Measurements from ENCODE around the gene CHD5. TPM values are rescaled to one million over a fixed set of nuclear protein-coding genes. Genes with fewer than 3 reads are reported as not detected.
A peak's percentile ranks its signal among the peaks of the same experiment; 100 is the strongest.

CHD5 gene
- total RNA-seq, 1 experiment from 2014 or later, result 0.08 TPM

DNA sequence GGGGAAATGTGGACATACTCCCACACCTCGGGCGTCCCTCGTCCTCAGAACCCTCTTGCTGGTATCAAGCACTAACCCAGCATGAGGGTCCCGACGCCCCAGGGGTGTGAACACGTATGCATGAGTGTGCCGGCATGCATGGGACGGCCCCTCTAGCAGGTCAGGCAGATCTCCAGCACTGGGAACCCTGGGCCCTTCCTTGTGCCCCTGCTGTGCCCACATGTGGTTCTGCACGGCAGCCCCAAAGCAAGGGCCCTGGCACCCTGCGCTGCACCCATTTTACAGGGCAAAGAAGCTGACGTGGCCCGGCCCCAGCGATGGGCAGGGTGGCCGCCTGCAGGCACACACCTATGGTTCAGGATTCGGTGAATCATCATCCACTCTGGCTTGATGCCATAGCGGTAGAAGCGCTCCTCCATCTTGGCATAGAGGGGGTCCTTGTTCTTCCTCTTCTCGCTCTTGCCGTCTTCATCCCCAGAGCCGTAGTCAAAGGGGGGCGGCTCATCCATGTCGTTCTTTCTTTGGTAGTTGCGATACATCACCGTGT, 34.2 kb downstream of the CHD5 start:
- DNase-seq (ENCODE audit: low read depth, low spot score), result no peak
- in situ Hi-C loops (cut with HindIII; ENCODE audit: low pct_unique_long_range_greater_than_20kb, low sequenced_read_pairs), result no loop called here

DNA sequence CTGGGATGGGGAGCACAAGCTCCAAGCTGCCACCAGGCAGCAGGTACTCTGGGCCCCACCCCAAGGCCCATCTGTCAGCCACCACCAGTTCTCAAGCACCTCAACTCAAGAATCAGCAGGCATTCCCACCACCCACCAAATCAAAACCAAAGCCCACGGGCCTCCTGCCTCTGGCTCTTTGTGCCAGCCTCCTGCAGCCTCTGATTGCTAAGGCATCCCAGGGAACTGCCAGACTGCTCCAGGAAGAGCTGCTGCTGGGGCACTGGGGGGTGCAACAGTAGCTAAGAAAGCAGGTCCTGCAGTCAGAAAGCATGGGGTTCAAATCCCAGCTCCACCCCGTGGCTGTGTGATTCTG, 34.7 kb downstream of the CHD5 start:
- in situ Hi-C loops (cut with HindIII; ENCODE audit: low pct_unique_long_range_greater_than_20kb, low sequenced_read_pairs), result no loop called here
- DNase-seq (ENCODE audit: low read depth, low spot score), result no peak

DNA sequence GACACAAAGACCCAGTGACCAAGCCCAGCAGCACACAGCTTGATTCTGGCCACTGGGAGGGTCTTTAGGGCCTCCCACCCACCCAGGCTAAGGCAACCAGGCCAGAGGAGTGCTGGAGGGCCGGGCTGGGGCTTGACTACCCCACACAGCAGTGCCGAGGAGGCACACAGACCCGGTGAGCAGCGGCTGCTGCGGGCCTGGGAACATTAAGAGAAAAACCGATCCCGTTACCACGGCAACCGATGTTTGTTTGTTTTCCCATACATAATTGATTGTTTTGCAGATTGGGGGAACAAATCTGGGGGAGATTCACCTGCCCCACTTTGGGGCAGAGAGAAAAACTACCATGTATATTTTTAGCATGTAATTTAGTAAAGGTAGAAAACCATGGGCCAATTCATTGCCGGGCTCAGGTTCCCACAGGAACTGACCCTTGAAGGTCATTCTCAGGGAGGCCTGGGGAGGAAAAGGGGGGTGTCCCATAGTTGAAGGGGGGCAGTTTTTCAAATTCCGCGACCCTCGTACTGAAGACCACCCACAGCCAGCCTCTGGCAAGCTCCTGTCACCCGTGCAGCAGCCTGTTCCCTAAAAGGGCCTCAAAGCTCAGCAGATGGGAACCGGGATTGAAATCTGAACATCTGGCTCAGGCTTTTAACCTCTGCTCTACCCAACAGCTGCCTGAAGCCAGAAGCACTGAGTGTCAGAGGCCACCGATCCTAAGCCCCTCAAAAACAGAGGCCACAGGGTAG, 35.3 kb downstream of the CHD5 start:
- DNase-seq (ENCODE audit: low read depth, low spot score), result no peak
- in situ Hi-C loops (cut with HindIII; ENCODE audit: low pct_unique_long_range_greater_than_20kb, low sequenced_read_pairs), result no loop called here

DNA sequence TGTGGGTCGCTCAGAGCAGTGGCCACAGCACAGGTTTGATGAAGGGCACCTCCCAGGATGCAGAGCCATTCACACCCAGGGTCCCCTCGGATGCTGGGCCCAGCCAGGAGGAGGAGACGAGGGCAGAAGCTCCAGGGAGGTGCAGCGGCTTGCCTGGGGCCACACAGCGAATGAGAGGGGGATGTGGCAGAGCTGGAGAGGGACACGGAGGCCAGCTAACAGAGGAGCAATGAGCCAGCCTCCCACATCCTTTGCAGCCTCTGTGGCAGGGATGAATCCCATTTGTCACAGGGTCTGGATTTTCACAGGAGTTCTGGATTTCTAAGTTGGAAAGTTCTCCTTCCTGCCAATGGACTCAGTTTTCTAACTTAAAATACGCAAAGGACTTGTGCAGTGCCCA, 35.9 kb downstream of the CHD5 start:
- DNase-seq (ENCODE audit: low read depth, low spot score), result no peak
- in situ Hi-C loops (cut with HindIII; ENCODE audit: low pct_unique_long_range_greater_than_20kb, low sequenced_read_pairs), result no loop called here

DNA sequence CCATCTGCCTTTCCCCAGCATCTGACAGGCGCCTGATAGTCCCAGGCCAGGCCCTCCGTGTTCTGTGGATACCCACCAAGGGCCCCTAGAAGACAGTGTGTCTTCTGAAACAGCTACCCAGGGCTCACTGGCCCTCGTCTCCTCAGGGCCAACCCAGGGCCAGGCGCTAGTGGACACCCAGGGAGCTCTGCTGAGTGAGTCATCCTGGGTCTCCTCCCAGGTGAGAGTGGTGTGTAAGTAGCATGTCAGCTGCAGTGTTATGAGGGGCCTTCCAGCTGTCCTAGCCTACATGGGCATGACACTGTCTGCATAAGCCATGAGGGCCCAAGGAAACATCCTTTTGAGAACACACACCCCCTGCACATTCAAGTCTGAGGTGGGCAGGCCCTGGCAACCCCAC, 36.7 kb downstream of the CHD5 start:
- no peak for DNase-seq (ENCODE audit: low read depth, low spot score)
- in situ Hi-C loops (cut with HindIII; ENCODE audit: low pct_unique_long_range_greater_than_20kb, low sequenced_read_pairs), result no loop called here

DNA sequence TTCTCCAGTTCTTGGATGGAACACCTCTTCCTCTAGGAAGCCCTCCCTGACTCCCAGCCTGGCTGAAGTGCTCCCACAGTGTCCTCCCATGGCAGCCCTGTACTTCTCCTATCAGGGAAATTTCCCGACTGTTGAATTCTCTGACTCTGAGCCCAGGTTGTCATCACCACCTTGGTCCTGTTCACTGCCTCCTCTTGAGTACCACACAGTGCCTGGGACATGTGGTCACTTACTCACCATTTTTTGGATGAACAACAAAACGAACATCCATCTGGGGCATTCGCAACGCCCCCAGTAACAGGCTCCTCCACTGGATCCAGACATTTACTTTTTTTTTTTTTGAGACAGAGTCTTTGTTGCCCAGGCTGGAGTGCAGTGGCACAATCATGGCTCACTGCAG, 37.4 kb downstream of the CHD5 start:
- in situ Hi-C loops (cut with HindIII; ENCODE audit: low pct_unique_long_range_greater_than_20kb, low sequenced_read_pairs), result no loop called here
- no peak for DNase-seq (ENCODE audit: low read depth, low spot score)

DNA sequence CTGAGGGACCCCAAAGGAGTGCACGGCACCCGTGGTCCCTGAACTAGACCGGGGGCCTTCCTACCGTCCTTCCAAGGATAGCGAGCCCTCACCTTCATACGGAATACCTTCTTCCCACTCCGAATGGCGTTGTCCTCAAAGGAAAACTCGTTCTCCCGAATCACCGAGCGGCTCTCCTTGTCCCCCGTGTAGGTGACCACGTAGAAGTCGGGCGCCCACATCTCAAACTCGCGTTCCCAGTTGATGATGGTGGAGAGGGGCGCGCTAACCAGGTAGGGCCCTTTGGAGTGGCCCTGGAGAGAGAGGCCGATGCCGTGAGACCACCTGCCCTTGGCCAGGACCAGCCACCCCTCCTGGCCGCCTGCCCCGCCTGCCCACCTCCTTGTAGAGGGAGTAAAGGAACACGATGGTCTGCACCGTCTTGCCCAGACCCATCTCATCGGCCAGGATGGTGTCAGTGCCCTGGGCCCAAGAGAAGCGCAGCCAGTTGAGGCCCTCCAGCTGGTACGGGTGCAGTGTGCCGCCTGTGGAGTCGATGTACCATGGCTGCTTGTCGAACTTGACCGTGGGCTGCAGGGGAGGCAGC, 38.0 kb downstream of the CHD5 start:
- DNase-seq (ENCODE audit: low read depth, low spot score), result no peak
- in situ Hi-C loops (cut with HindIII; ENCODE audit: low pct_unique_long_range_greater_than_20kb, low sequenced_read_pairs), result no loop called here

DNA sequence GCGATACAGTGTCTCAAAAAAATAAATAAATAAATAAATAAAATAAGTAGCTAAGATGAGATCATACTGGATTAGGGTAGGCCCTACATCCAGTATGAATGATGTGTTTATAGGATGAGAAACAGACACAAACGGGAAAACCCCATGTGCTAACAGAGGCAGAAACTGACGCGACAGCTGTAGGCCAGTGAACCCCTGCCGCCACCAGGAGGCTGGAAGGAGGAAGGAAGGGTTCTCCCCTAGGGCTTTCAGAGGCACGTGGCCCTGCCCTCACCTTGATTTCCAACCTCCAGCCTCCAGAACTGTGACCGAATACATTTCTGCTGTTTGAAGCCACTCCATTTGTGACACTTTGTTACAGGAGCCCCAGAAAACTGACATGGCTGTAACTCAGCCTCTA, 38.5 kb downstream of the CHD5 start:
- in situ Hi-C loops (cut with HindIII; ENCODE audit: low pct_unique_long_range_greater_than_20kb, low sequenced_read_pairs), result no loop called here
- peak; percentile 8 for DNase-seq (ENCODE audit: low read depth, low spot score)

DNA sequence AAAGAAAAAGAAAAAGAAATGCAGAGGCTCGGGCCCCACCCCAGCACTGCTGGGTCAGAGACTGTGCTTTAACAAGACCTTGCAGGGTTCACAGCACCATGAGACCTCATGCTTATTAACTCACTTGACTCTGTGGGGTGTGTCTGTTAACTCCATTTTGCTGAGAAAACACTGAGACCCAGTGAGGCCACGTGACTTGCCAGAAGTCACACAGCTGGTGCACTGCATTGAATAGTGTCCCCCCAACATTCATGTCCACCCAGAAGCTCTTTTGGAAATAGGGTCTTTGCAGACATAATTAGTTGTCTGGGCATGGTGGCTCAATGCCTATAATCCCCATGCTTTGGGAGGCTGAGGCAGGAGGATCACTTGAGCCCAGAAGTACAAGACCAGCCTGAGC, 39.7 kb downstream of the CHD5 start:
- DNase-seq (ENCODE audit: low read depth, low spot score), result no peak
- in situ Hi-C loops (cut with HindIII; ENCODE audit: low pct_unique_long_range_greater_than_20kb, low sequenced_read_pairs), result no loop called here

DNA sequence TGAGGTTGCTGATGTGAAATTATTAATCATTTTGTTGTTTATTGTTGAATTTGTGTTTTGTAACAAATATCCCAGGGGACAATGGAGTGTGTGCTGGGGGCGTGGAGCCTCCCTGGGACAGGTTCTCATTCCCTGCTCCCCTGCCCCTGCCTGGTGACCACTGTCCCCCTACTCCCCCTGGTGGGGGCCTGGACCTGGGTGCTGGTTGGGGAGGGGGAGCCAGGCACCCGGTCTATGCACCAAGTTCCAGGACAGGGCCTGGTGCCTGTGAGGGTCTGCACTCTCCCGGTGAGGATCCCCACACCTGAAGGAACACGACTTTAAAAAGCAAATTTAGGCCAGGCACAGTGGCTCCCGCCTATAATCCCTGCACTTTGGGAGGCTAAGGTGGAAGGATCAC, 42.4 kb downstream of the CHD5 start:
- in situ Hi-C loops (cut with HindIII; ENCODE audit: low pct_unique_long_range_greater_than_20kb, low sequenced_read_pairs), result no loop called here

DNA sequence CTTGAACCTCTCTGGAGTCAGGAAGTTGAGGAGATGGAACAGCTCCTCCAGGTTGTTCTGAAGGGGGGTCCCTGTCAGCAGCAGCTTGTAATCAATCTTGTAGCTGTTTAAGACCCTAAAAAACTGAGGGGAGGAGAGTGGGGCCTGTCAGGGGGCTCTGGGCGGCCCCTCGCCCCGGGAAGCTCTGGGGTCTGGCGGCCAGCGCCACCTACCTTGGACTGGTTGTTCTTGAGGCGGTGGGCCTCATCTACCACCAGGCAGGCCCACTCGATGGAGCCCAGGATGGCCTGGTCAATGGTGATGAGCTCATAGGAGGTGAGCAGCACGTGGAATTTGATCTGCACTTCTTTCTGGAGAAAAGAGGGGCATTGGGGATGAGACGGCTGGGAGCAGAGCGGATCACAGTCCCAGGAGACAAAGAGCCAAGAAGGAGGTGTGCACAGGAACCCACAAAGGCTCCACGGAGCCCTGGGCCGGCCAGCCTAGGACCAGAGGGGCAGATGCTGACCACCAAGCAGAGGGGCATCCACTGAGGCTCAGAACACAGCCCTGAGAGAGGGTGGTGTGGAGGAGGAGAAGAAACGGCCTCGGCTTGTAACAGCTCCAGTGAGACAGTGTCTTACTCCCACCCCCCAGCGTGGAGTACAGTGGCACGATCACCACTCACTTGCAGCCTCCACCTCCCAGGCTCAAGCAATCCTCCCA, 43.5 kb downstream of the CHD5 start:
- no peak for DNase-seq (ENCODE audit: low read depth, low spot score)
- in situ Hi-C loops (cut with HindIII; ENCODE audit: low pct_unique_long_range_greater_than_20kb, low sequenced_read_pairs), result no loop called here

More for the DNA sequence above, 42.4 kb downstream of the CHD5 start:
- DNase-seq (ENCODE audit: low read depth, low spot score), result no peak

DNA sequence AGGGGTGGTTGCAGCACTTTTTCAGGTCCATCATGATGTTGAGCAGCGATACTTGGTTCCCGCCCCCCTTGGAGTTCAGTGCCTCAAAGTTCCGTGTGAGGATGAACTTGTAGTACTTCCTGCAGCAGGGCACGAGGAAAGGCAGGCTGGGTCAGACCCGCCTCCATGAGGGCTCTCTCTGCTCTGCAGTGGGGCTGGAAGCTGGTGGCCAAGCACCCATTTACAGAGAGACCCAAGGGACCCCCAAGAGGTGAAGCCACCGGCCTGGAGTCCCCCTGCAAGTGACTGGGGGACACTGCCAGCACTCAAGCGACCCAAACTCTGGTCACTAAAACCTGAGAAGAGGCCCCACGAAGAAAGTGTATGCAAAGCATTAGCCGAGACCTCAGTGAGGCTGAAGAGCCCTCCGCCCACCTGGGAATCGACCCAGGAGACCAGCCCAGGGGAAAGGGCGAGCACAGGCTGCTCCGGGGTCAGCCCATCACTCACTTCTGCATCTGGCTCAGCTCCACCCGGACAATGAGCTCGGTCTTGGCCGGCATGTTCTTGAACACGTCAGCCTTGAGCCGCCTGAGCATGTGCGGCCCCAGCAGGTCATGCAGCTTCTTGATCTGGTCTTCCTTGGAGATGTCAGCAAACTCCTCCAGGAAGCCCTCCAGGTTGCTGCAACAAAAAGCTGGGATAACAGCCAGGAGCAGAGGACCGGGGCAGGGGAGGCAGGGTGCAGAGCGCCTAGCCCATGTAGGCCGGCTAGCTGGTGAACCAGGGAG, 45.2 kb downstream of the CHD5 start:
- no peak for DNase-seq (ENCODE audit: low read depth, low spot score)
- in situ Hi-C loops (cut with HindIII; ENCODE audit: low pct_unique_long_range_greater_than_20kb, low sequenced_read_pairs), result no loop called here

DNA sequence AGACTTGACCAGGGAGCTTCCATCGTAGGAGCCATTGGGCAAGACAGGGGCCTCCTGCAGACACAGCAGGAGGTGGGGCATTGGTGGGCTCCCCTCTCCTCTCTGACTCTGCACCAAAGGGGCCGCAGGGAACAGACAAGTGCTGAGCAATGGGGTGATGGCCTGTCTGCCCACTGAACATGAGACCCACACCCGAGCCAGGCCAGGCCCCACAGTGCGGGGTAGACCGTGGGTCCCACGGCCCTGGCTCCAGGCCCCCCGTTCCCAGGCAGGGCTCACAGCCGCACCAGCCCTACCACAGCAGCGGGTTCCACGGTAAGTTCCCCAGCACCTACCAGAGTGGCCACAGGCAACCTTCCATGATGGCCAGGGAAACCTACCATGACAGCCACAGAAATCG, 45.9 kb downstream of the CHD5 start:
- no peak for DNase-seq (ENCODE audit: low read depth, low spot score)
- in situ Hi-C loops (cut with HindIII; ENCODE audit: low pct_unique_long_range_greater_than_20kb, low sequenced_read_pairs), result no loop called here

DNA sequence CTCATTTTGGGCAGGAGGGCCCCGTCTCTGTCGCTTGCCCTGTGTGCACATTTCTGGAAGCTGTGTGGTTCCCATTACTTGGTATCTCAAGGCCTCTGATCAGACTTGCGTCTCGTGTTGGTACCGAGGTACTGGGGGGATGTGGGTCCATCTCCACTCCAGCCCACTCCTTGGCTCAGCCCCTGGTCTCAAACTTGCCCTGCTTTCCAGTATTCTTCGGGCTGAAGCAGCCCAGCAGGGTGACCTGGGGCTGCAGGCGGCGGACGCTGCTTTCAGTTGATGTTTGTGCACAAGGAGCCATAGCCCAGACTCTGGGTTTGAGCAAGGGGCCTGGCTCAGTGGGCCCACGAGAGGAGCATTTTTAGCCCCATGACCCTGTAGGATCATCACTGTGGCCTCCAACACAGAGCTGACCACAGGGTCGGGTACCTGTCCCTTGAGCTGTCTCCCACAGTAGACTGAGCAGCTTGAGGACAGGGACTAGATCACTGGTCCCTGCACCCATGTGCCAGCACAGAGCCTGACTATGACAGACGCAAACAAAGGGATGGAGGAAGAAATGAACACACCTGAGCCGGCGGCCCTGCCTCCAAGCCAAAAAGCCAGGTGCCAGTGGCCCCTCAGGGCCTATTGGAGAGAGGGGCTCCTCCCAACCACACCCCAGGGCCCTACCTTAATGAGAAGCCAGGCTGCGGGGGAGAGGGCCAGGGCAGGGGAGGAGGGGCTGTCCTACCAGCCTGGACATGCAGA, 46.8 kb downstream of the CHD5 start:
- in situ Hi-C loops (cut with HindIII; ENCODE audit: low pct_unique_long_range_greater_than_20kb, low sequenced_read_pairs), result no loop called here
- DNase-seq (ENCODE audit: low read depth, low spot score), result no peak

DNA sequence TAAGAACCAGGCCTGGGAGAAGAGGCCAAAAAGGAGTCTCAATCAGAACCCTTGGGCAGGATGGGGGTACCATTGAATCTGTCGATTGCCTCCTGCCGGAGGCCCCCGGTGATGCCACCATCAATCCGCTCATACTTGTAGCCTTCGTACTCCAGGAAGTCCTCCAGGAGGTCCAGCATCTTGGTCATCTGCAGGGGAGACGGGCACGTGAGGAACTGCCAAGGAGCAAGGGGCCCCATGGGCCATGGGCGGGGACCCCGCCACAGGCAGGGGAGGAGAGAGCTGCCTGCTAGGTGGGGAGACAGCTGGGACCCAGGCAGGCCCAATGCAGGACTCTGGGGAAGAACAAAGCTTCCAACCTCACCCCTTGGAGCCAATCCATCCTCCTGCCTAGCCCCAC, 48.6 kb downstream of the CHD5 start:
- DNase-seq (ENCODE audit: low read depth, low spot score), result no peak
- in situ Hi-C loops (cut with HindIII; ENCODE audit: low pct_unique_long_range_greater_than_20kb, low sequenced_read_pairs), result no loop called here

DNA sequence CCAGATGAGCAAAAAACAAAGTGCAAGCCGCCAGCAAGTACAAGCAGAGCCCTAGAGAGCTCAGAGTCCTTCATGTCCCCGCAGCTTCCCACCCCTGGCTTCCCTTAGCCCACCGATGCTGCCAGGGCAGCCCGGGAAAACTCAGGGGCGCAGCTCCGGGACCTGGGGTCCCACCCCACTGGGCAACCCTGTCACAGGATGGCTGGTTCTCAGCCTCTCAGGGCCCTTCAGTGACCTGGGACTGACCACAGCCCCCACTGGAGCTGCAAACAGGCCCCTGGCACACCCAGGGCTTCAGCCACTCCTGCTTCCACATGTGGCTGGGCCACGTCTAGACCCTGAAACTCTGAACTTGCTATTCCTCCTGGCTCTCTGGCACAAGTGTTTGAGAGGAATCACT, 49.5 kb downstream of the CHD5 start:
- in situ Hi-C loops (cut with HindIII; ENCODE audit: low pct_unique_long_range_greater_than_20kb, low sequenced_read_pairs), result no loop called here
- DNase-seq (ENCODE audit: low read depth, low spot score), result no peak

DNA sequence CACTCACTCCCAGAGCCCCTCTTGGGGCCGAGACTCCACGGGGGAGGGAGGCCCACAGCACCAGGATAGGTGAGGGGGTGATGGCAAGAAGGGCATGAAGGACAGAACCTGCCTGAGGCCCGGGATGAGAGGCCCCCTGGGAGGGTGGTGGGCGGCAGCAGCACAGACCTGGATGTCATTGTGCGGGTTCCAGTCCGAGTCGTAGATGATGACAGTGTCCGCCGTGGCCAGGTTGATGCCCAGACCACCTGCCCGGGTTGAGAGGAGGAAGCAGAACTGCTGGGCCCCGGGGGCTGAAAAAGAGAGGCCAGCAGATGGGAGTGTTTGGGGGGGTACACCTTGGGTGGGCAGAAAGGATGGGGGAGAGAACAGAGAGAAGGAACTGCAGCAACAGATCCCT, 50.1 kb downstream of the CHD5 start:
- in situ Hi-C loops (cut with HindIII; ENCODE audit: low pct_unique_long_range_greater_than_20kb, low sequenced_read_pairs), result no loop called here

DNA sequence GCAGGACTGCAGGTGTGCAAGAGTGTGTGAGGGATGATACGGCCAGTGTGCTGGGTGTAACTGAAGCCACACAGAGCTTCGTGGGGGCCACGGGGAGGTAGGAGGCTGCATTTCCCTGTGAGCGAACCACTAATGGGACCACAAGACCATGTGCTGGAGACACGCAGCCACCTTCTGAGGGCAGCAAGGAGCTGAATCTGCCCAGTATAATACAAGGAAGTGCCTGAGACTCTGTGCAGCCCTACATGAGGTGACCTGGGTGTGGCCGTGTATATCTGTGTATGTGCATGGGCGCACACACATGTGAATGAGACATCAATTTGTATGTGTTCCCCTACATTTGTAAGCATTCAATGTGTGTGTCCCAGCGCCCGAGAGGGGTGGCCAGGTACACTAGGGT, 50.8 kb downstream of the CHD5 start:
- in situ Hi-C loops (cut with HindIII; ENCODE audit: low pct_unique_long_range_greater_than_20kb, low sequenced_read_pairs), result no loop called here
- DNase-seq (ENCODE audit: low read depth, low spot score), result no peak

More for the DNA sequence above, 50.1 kb downstream of the CHD5 start:
- DNase-seq (ENCODE audit: low read depth, low spot score), result no peak
